AG04450 (cell line): ENCODE data around the gene ST7. TPM values are rescaled to one million over a fixed set of nuclear protein-coding genes. Genes with fewer than 3 reads are reported as not detected.

Experiments
- CTCF ChIA-PET: fragments of 300-600, 350-600 bp; formaldehyde crosslinking; extraction: SDS; loops from one replicate; lab custom pipeline; 2022; ENCODE audit warnings: antibody characterized with exemption, inconsistent platforms; lab: Charles Lee
- POLR2A ChIA-PET: fragments of 350-600 bp; formaldehyde crosslinking; extraction: SDS; loops from one replicate; lab custom pipeline; 2021; ENCODE audit warnings: antibody characterized with exemption, inconsistent platforms; lab: Yijun Ruan, JAX
- DNase-seq: peaks from one replicate; pipeline ENCODE4 v3.0.0-alpha.2; 2011; ENCODE audit warnings: low read depth, low spot score
- H3K27ac ChIP-seq: one replicate; pipeline ENCODE4 v1.5.1; 2012; ENCODE audit warnings: low read depth, low read length, control low read depth
- H3K27me3 ChIP-seq: one replicate; pipeline ENCODE4 v1.6.0; 2012; ENCODE audit warnings: low read length; ENCODE audit not compliant: control insufficient read depth, insufficient read depth
- H3K4me3 ChIP-seq: 2 replicates; pipeline ENCODE4 v1.5.1; 2011; ENCODE audit warnings: mild to moderate bottlenecking, low read depth, low read length, control low read depth
- H3K9me3 ChIP-seq: 2 replicates; pipeline ENCODE4 v1.5.1; 2012; ENCODE audit warnings: low read length; ENCODE audit not compliant: control insufficient read depth, insufficient read depth
- polyA plus RNA-seq: library from polyadenylated mRNA; depleted of rRNA; stranded (reverse); fragments of >200 nt; gene quantifications from 2 replicates; pipeline ENCODE4 v1.2.3, GENCODE V29; 2011
- TF ChIP-seq, protein P1 (sequence below): IDR thresholded peaks from 2 replicates; pipeline ENCODE4 v1.5.1; 2011; ENCODE audit warnings: low read depth, low read length, control low read depth, inconsistent platforms

Gene ST7
- polyA plus RNA-seq, 1 experiment, result 34.5 TPM

DNA sequence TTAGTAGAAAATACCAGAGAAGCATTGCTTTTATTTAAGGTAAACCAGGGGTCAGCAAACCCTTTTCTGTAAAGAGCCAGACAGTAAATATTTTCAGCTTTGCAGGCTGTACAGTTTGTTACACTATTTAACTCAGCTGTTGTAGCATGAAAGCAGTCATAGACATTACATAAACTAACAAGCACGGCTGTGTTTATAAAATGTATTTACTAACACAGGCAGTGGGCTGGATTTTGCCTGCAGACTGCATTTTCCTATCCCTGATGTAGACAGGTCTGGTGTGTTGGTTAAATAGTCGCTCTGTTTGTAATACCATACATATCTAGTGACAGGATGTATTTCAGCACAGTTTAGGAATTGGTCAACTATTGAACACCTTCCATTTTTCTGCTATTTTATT is 129.3 kb downstream of the ST7 start:
- Histone ChIP-seq H3K27me3 (no peaks in the 10 kb centered on the region), H3K9me3 (no peaks in the 10 kb centered on the region), H3K4me3 (no peak overlapping the region), H3K27ac (no peak overlapping the region)
- DNase-seq, result no peak
- POLR2A ChIA-PET, result interaction anchor here (1.0 kb wide), 1 partner anchor 13 kb away, joined by 3 read pairs; no protein-coding TSS in a partner anchor
- CTCF ChIA-PET, result no interaction called here
- TF ChIP-seq, protein P1, sequence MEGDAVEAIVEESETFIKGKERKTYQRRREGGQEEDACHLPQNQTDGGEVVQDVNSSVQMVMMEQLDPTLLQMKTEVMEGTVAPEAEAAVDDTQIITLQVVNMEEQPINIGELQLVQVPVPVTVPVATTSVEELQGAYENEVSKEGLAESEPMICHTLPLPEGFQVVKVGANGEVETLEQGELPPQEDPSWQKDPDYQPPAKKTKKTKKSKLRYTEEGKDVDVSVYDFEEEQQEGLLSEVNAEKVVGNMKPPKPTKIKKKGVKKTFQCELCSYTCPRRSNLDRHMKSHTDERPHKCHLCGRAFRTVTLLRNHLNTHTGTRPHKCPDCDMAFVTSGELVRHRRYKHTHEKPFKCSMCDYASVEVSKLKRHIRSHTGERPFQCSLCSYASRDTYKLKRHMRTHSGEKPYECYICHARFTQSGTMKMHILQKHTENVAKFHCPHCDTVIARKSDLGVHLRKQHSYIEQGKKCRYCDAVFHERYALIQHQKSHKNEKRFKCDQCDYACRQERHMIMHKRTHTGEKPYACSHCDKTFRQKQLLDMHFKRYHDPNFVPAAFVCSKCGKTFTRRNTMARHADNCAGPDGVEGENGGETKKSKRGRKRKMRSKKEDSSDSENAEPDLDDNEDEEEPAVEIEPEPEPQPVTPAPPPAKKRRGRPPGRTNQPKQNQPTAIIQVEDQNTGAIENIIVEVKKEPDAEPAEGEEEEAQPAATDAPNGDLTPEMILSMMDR, result no peak

DNA sequence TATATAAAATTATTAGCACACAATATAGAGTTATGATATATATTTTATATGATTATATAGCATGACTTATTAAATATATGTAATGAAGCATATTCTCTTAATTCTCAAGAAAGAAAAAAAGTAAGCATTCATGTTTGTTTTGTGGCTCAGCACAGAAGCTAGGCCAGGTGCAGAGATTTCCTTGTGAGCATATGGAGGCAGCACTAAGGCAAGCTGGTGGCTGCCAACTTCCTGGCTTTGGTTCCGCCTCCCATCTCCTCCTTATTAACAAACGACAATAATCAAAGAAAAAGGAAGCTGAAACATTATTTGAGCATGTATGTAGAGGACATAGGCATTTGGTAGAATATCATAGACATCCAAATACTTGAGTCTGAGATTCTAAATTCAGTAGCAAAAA is 130.3 kb downstream of the ST7 start:
- H3K9me3 ChIP-seq, result no peaks in the 10 kb centered on the region
- ChIA-PET CTCF (interaction anchor here (0.8 to 1.3 kb wide), 4 partner anchors 9 to 95 kb away, joined by 3 to 4 read pairs (median 3); no protein-coding TSS in a partner anchor), POLR2A (no interaction called here)
- DNase-seq, result no peak
- H3K27ac ChIP-seq, result no peak overlapping the region
- TF ChIP-seq, protein P1, result no peak
- H3K27me3 ChIP-seq, result no peaks in the 10 kb centered on the region
- H3K4me3 ChIP-seq, result no peak overlapping the region

DNA sequence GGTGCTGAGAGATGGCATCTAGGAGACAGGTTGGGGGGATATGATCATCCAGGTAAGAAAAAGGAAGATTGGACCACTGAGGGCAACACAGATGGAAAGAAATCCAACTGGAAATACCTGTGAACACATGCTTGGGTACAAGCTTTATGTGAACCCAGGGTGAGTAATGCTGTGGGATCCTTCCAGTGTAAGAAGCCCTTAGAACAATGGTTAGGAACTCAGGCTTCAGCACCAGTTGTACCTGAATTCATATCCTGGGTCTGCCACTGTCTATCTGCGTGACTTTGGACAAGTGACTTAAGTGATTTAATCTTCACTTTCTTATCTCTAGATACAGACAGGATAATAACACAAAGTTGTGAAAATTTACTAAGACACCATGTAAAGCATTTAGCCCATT is 131.0 kb downstream of the ST7 start:
- Histone ChIP-seq H3K9me3 (no peaks in the 10 kb centered on the region), H3K4me3 (no peak overlapping the region), H3K27me3 (no peaks in the 10 kb centered on the region), H3K27ac (no peak overlapping the region)
- ChIA-PET CTCF (interaction anchor here (1.0 to 1.3 kb wide), 3 partner anchors 15 to 96 kb away, joined by 3 to 4 read pairs (median 3); no protein-coding TSS in a partner anchor), POLR2A (no interaction called here)
- no peak for DNase-seq
- TF ChIP-seq, protein P1, result no peak

DNA sequence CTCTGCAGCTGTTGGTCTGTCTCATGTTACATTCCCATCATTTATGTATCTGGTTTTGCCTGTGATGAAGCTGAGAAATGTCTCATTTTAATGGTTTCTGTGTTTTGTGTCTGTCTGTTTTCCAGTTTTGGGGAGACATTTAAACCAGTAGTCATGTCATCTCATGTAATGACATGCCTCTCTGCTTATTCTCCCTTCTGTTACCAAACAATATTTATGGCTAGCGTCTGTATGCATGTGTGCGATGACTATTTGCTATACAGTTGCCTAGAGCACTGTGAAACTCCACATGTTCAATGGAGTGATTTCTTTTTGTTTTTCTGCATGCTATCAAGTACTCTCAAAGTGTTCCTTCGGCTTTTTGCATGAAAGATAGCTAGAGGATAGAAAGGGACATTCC is 132.0 kb downstream of the ST7 start:
- POLR2A ChIA-PET, result no interaction called here

DNA sequence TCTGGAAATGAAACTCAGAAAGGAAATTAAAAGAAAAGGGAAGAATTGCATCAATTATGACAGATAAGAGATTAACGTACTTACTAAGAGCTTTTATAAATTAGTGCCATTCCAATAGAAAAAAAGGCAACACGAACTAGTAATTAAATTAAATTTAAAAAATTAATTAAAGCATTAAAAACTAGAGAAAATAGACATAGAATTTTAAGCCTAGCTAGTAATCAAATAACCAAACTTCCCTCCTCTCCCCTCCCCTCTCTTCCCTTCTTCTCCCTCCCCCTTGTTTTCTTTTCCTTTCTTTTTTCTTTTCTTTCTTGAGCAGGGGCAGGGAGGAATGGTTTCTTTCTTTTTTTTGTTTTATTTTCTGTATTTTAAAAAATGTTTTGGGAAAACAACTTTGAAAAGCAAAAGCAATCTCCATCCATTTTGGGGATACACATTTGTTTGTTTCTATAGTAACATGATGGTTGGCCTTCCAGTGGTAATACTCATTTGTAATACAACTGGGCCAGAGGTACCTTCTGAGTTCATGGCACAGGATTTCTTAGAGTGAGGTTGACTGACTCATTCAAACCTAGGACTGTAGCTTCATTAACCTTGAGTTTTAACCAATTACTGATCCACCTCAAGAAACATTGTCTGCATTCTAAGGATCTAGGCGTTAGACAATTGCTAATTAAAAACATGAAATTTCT is 132.6 kb downstream of the ST7 start:
- H3K27me3 ChIP-seq, result no peaks in the 10 kb centered on the region
- TF ChIP-seq, protein P1, result no peak
- no peak overlapping the region for H3K27ac ChIP-seq
- DNase-seq, result no peak
- ChIA-PET CTCF (no interaction called here), POLR2A (no interaction called here)
- no peaks in the 10 kb centered on the region for H3K9me3 ChIP-seq
- no peak overlapping the region for H3K4me3 ChIP-seq

More for the DNA sequence above, 132.0 kb downstream of the ST7 start:
- TF ChIP-seq, protein P1, result no peak
- no peaks in the 10 kb centered on the region for H3K27me3 ChIP-seq
- H3K9me3 ChIP-seq, result no peaks in the 10 kb centered on the region
- no peak overlapping the region for H3K4me3 ChIP-seq
- DNase-seq, result no peak
- no peak overlapping the region for H3K27ac ChIP-seq
- CTCF ChIA-PET, result no interaction called here
